HFF-Myc (cell line): ENCODE results near the gene PLEKHA8.

Experiments
- DNase-seq: peaks from one replicate; pipeline ENCODE4 v3.0.0-alpha.2; 2011; ENCODE audit warnings: low read depth; ENCODE audit errors: extremely low read depth
- H3K4me3 ChIP-seq: replicated peaks from 2 replicates; pipeline ENCODE4 v1.5.1; 2011; ENCODE audit warnings: low read depth, mild to moderate bottlenecking, control low read depth, low read length
- CTCF ChIP-seq: IDR thresholded peaks from 2 replicates; pipeline ENCODE4 v1.5.1; 2012; ENCODE audit warnings: mild to moderate bottlenecking, low read depth, low read length, control low read depth; ENCODE audit errors: missing control alignments

PLEKHA8 gene

DNA sequence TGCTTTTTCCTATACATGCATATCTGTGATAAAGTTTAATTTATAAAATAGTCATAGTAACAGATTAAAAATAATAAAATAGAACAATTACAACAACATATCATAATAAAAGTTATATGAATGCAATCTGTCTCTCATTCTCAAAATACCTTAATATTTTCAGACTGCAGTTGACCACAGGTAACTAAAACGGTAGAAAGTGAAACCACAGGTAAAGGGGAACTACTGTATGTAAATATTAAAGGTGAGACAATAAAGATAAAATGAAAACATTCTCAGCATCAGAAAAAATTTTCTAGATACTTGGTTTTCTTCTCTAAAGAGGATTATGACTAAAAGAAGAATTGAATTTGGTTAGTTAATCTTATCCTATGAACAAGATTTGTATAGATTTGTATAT is 7.7 kb upstream of the PLEKHA8 start:
- H3K4me3 ChIP-seq = no peak overlapping the region
- TF ChIP-seq CTCF = no peak
- no peak for DNase-seq

- no peak for TF ChIP-seq CTCF
- H3K4me3 ChIP-seq = 0 out of 2 replicates have a peak overlapping the region, but pooled peaks have one; percentile 4
- DNase-seq = no peak
These were observed 5.2 kb upstream of the PLEKHA8 start for GRCh38 chr7:30022991-30023390.

GRCh38 chr7:30023524-30023923 is 4.7 kb upstream of the PLEKHA8 start:
- no peak for DNase-seq
- TF ChIP-seq CTCF = no peak
- H3K4me3 ChIP-seq = 0 out of 2 replicates have a peak overlapping the region, but pooled peaks have one; percentile 4

GRCh38 chr7:30026229-30027064 is 1.8 kb upstream of the PLEKHA8 start, which contains the start of gene FKBP14:
FKBP14 (minus strand) TSS chr7:30026702; CDS start chr7:30026508, 194 bp downstream.
- peak; percentile 99 for DNase-seq
- H3K4me3 ChIP-seq = peak within 1 kb of the TSS; percentile 89
- no peak for TF ChIP-seq CTCF

DNA sequence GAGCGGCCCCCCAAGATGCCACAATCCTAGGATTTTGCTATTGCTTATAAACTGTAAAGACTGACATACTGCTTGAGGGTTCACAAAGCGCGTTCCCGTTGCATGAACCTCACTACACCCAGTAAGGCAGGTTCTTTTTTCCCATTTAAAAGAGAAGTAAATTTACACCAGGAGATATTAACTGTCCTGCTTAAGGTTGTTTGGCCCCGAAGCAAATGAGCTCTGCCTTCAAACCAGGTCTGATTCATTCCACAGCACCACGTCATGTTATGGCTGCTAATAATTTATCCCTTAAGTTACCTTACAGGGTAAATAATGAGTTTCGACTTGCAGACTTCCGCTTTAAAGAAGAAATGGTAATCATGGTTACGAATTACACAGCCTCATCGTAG is 1.2 kb upstream of the PLEKHA8 start:
- peak overlapping the region; percentile 89 for H3K4me3 ChIP-seq
- no peak for DNase-seq
- no peak for TF ChIP-seq CTCF

DNA sequence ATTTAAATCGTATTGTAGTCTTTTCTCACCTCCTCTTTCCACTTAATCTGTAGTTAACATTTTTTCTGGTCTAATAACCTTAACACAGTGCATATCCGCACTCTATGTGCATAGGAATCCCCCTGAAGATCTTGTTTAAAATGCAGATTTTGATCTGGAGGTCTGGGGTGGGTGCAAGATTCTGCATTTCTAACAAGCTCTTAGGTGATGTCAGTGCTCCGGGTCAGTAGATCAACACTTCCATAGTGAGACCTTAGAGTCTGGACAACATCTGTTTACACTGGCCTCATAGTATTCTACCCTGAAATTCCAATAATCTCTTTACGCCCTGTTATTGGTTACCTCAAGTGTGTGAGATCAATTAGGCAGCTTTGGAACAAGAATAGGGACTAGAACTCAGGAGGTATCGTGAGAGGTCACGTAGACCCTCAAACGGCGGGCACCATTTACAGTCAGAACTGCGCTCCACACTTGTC is 434 bp upstream of the PLEKHA8 start:
- H3K4me3 ChIP-seq = peak overlapping the region; percentile 89
- no peak for TF ChIP-seq CTCF
- DNase-seq = no peak
